HL-60 (cell line): ENCODE measurements around the gene RBM42.

Experiments
- DNase-seq, 2 experiments: peaks; one replicate each; pipeline ENCODE4 v3.0.0-alpha.2; 2010 to 2020; ENCODE audit warnings: low read depth in 1 of 2, low spot score in 1 of 2
- H3K27ac ChIP-seq: fragments of 250-450 bp; sonication (Bioruptor Pico); replicated peaks from 2 replicates; pipeline ENCODE4 v1.5.1; 2020; ENCODE audit warnings: mild to moderate bottlenecking, moderate library complexity
- H3K27me3 ChIP-seq: fragments of 250-450 bp; sonication (Bioruptor Pico); 2 replicates; pipeline ENCODE4 v1.5.1; 2021; ENCODE audit warnings: mild to moderate bottlenecking, moderate library complexity; ENCODE audit not compliant: insufficient read depth, poor library complexity, severe bottlenecking
- H3K4me3 ChIP-seq: replicated peaks from 2 replicates; pipeline ENCODE4 v1.5.1; 2011; ENCODE audit warnings: mild to moderate bottlenecking, control low read depth, low read length; ENCODE audit not compliant: insufficient read depth
- CTCF ChIP-seq: IDR thresholded peaks from one replicate; pipeline ENCODE4 v1.5.1; 2011; ENCODE audit warnings: low read length, control low read depth, inconsistent platforms; ENCODE audit not compliant: insufficient read depth
- GABPA ChIP-seq: IDR thresholded peaks from 2 replicates; pipeline ENCODE4 v1.6.1; 2012; ENCODE audit warnings: low read depth
- POLR2AphosphoS5 ChIP-seq: IDR thresholded peaks from 2 replicates; pipeline ENCODE4 v1.6.1; 2012; ENCODE audit warnings: low read depth
- REST ChIP-seq: IDR thresholded peaks from 2 replicates; pipeline ENCODE4 v1.6.1; 2012; ENCODE audit warnings: low read depth; ENCODE audit not compliant: insufficient replicate concordance
- SPI1 ChIP-seq: IDR thresholded peaks from 2 replicates; pipeline ENCODE4 v1.6.1; 2012; ENCODE audit warnings: low read depth, mild to moderate bottlenecking, borderline replicate concordance

The RBM42 gene

GRCh38 chr19:35619290-35619923, 9.4 kb upstream of the RBM42 start:
- Histone ChIP-seq H3K27me3 (no peaks in the 10 kb centered on the region), H3K4me3 (no peak overlapping the region), H3K27ac (no peak overlapping the region)
- no peak for DNase-seq
- no peak for TF ChIP-seq POLR2AphosphoS5
- TF ChIP-seq GABPA, result no peak
- no peak for TF ChIP-seq CTCF

GRCh38 chr19:35620001-35620400, 8.8 kb upstream of the RBM42 start:
- Histone ChIP-seq H3K27me3 (no peaks in the 10 kb centered on the region), H3K4me3 (no peak overlapping the region), H3K27ac (no peak overlapping the region)
- TF ChIP-seq REST (no peak), POLR2AphosphoS5 (no peak), GABPA (no peak), SPI1 (no peak)
- no peak for DNase-seq

- Histone ChIP-seq H3K27ac (no peak overlapping the region), H3K4me3 (no peak overlapping the region), H3K27me3 (no peaks in the 10 kb centered on the region)
- TF ChIP-seq GABPA (no peak), CTCF (no peak), SPI1 (no peak), POLR2AphosphoS5 (no peak), REST (no peak)
- no peak for DNase-seq
These were observed 7.1 kb upstream of the RBM42 start for GRCh38 chr19:35621708-35622107.

GRCh38 chr19:35622750-35623149, 6.1 kb upstream of the RBM42 start:
- Histone ChIP-seq H3K4me3 (no peak overlapping the region), H3K27me3 (no peaks in the 10 kb centered on the region), H3K27ac (no peak overlapping the region)
- TF ChIP-seq GABPA (no peak), POLR2AphosphoS5 (no peak), SPI1 (no peak), CTCF (no peak), REST (no peak)
- no peak for DNase-seq
